Kidney tubule cell (primary cell): ENCODE results near the gene C1orf159.
"Not testable (repeated sequence)": the region's sequence is repeated elsewhere in the genome, so short reads cannot be mapped to it uniquely, and the experiment has no call there.

ENCODE experiments used
- DNase-seq: peaks from one replicate; pipeline ENCODE4 v3.0.0-alpha.2; 2018; ENCODE audit warnings: low spot score

The C1orf159 gene

DNA sequence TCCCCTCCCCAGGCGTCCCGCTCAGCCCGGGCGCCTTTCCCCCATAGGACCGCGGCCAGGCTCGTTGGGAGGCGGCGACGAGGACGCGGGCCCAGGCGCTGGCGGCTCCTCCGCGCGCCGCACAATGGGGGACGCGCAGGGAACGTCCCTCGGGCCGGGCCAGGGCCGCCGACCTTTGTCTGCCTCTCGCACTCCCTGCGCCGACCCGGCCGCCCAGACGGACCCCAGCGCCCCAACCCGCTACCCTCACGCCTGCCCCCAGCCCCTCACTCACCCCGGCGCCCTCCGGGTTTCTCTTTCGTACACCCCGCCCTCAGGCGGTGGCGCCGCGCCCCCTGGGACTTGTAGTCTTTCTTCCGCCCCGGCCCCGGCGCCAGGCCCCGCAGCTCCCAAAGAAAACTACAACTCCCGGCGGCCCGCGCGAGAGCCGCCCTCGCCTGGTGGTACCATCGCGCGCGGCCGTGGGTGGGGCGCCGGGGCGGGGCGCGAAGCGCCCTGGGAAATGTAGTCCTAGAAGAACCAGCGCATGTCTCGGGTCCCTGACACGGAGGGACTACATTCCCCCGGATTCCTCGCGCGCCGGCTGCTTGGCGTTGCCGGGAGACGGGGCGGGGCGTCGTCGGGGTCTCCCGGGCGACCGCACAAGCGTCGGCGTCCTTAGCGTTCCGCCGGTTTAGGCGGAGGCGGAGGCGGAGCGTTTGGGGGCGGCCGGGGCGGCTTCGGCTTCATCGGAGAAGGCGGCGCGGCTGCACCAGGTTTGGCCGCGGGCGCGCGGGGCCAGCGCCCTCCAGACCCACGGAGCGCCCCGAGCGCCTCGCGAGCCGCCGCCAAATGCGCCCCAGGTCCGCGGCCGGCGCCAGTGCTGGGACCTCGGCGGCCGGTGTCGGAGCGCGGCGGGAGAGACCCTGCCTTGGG is at the start of gene C1orf159:
C1orf159 (minus strand) TSS at position 304 of the 915 bp plus-strand sequence. CDS start 24,546 bp downstream, outside the sequence.
- DNase-seq = peak; percentile 99

- DNase-seq = no peak
Measured at GRCh38 chr1:1165485-1165884, 49.6 kb upstream of the C1orf159 start.

GRCh38 chr1:1164701-1165451 is 49.0 kb upstream of the C1orf159 start:
- peak; percentile 95 for DNase-seq

GRCh38 chr1:1164361-1164700 is 48.4 kb upstream of the C1orf159 start:
- DNase-seq = no peak

DNA sequence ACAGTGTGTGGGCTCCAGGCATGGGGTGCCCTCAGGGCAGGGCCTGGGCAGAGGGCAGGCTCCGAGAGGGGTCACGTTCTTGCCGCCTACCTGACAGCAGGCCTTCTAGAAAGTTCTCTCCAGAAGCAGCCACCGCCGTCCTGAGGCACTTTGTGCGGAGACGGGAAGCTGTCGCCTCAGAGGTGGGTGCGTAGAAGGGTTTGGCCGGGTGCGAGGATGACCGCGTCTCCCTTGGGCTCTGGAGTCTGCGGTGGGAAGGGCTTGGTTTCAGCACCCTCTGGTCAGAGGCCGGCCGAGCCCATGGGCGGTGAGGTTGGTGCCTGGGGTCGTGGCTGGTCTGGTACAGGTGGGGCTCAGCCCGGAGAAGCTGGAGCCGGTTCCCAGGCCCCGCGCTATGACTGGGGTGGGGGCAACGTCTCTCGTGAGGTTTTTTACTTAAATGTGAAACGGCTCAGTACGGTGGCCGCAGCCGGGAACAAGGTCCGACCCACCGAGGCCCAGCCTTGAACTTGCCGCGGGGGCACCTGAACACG is 47.7 kb upstream of the C1orf159 start:
- peak; percentile 47 for DNase-seq

- DNase-seq = peak; percentile 91
Measured at GRCh38 chr1:1162597-1163537, 47.0 kb upstream of the C1orf159 start.

DNA sequence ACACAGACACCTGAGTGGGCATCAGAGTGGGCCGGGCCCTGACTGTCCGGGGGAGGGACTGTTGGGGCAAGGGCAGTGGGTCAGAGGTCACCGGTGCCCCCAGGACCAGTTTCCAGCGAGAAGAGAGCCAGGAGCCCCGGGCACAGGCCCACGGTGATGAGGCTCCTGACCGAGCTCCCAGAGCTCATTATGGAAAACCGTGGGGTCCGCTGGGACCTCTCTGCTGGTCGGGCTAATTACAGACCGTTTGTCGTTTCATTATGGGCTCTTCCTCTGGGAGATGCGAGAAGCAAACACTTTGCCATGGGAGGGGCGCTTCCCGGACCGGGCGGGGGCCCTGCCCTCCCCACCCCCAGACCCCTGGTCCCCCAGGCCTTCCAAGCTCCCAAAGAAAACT is 45.8 kb upstream of the C1orf159 start:
- no peak for DNase-seq

GRCh38 chr1:1161078-1161682 is 45.3 kb upstream of the C1orf159 start:
- no peak for DNase-seq

DNA sequence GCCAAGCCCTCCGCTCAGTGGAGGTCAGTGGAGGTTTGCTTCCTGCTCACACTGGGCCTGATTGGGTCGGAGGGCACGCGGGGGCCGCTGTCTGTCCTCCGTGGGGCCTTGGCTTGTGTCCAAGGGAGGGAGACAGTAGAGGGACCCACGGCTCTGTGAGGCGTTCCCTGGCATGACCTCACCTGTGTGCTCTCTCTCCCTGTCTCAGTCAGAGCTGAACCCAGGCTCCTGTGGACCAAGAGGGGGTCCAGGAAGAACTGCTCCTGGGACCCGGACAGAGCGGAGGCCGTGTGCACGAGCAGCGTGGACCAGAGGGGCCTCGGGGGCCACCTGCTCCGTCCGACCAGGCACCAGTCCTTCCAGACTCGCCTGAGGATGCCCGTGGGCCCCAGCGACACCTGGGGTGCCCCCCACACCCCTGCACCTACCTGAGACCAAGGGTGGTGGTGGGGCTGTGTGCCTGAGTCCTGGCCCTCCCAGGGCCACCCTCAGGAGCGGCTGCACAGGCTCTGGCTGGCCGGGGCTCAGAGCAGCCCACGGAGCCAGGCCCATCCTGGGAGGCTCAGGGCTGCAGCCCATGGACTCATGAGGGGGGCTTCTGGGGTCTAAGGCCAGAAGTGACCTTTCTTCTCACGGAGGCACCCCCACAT is 44.5 kb upstream of the C1orf159 start:
- no peak for DNase-seq

- peak; percentile 69 for DNase-seq
Measured at GRCh38 chr1:1157914-1158710, 42.2 kb upstream of the C1orf159 start.

- peak; percentile 94 for DNase-seq
Measured at GRCh38 chr1:1157426-1157913, 41.6 kb upstream of the C1orf159 start.

GRCh38 chr1:1157033-1157365 is 41.1 kb upstream of the C1orf159 start:
- DNase-seq = no peak

GRCh38 chr1:1156140-1157032 is 40.5 kb upstream of the C1orf159 start:
- peak; percentile 69 for DNase-seq

- DNase-seq = no peak
Measured at GRCh38 chr1:1155258-1155657, 39.4 kb upstream of the C1orf159 start.

GRCh38 chr1:1153874-1154273 is 38.0 kb upstream of the C1orf159 start:
- no peak for DNase-seq

DNA sequence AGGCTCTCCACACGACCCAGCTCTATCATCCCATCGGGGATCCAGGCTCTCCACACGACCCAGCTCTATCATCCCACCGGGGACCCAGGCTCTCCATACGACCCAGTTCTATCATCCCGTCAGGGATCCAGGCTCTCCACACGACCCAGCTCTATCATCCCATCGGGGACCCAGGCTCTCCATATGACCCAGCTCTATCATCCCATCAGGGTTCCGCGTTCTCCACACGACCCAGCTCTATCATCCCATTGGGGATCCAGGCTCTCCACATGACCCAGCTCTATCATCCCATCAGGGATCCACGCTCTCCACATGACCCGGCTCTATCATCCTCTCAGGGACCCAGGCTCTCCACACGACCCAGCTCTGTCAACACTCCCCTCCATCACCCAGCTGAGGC is 37.3 kb upstream of the C1orf159 start:
- not testable (repeated sequence) for DNase-seq

DNA sequence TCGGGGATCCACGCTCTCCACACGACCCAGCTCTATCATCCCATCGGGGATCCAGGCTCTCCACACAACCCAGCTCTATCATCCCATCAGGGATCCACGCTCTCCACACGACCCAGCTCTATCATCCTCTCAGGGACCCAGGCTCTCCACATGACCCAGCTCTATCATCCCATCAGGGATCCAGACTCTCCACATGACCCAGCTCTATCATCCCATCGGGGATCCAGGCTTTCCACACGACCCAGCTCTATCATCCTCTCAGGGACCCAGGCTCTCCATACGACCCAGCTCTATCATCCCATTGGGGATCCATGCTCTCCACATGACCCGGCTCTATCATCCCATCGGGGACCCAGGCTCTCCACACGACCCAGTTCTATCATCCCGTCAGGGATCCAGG is 36.5 kb upstream of the C1orf159 start:
- DNase-seq = not testable (repeated sequence)

DNA sequence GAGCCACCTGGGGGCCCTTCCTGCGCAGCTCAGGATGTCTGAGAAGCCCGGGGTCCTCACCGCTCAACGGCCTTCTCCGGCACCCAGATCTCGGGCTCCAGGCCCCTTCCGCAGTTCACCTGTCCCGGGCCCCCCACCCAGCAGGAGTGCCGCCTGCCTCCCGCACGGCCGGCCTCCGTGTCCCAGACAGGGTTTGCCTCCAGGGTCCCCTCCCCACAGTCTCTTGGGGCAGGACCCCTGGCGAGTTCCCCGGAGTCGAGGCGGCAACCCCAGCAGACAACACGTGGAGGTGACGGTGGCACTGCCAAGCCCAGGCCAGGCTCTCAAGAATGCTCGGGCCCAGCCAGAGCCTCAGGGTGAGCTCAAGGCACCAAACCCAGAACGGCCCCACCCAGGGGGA is 35.4 kb upstream of the C1orf159 start:
- no peak for DNase-seq

DNA sequence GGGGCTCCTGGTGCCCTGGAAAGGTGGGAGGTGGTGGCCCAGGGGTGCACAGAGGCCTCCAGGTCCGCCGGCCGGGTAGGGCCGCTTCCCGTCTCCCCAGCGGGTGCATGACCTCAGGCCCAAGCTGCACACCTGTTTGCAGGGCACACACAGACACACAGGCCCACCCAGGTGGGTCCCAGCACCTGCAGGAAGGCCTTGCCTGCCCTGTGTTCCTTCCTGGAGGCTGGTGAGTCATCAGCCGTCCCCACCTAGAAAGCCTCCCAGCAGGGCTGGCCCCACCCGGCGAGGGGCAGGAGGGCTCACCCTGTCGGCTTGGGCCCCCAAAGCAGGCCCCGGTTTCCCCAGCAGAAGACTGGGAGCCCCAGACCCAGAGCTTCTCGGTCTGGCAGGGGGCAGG is 34.2 kb upstream of the C1orf159 start:
- DNase-seq = no peak
